Upper lobe of left lung (tissue), 6 donors: Measurements from ENCODE around the gene LAMA2. TPM values are rescaled to one million over a fixed set of nuclear protein-coding genes. Genes with fewer than 3 reads are reported as not detected.
A peak's percentile ranks its signal among the peaks of the same experiment; 100 is the strongest.

ENCODE experiments used
- ATAC-seq, 2 donors: fragments of 200-7000 bp; cut with Tn5 transposase; one replicate each; pipeline ENCODE4 v1.9.1; 2022; ENCODE audit warnings: mild to moderate bottlenecking in 2 of 2, moderate library complexity in 2 of 2; ENCODE audit not compliant: low FRiP score in 2 of 2
- DNase-seq, 2 donors: peaks; one replicate each; pipeline ENCODE4 v3.0.0-alpha.2; 2019 to 2020
- H3K27ac ChIP-seq, 4 donors: fragments of 200-600 bp; sonication (generic); one replicate each; pipeline ENCODE4 v1.5.1; 2016 to 2019
- H3K27me3 ChIP-seq, 4 donors: fragments of 200-600 bp; sonication (generic); one replicate each; pipeline ENCODE4 v1.5.1; 2017 to 2019
- H3K36me3 ChIP-seq, 4 donors: fragments of 200-600 bp; sonication (generic); one replicate each; pipeline ENCODE4 v1.5.1; 2016 to 2019
- H3K4me1 ChIP-seq, 4 donors: fragments of 200-600 bp; sonication (generic); one replicate each; pipeline ENCODE4 v1.5.1; 2018 to 2019
- H3K4me3 ChIP-seq, 4 donors: fragments of 200-600 bp; sonication (generic); one replicate each; pipeline ENCODE4 v1.5.1; 2017 to 2019; ENCODE audit warnings: mild to moderate bottlenecking in 2 of 4, moderate library complexity in 1 of 4
- H3K9me3 ChIP-seq, 4 donors: fragments of 200-600 bp; sonication (generic); one replicate each; pipeline ENCODE4 v1.5.1; 2018 to 2019
- CTCF ChIP-seq, 6 experiments: fragments of 450-650 bp in 4 of 6; fragments of 200-600 bp in 2 of 6; sonication (generic) in 2 of 6; IDR thresholded peaks; one replicate each; pipeline ENCODE4 v1.5.1; 2016 to 2019; ENCODE audit warnings: antibody characterized with exemption in 6 of 6
- EP300 ChIP-seq, 4 donors: sonication (generic); formaldehyde crosslinking; IDR thresholded peaks; one replicate each; pipeline ENCODE4 v1.5.1; 2017; ENCODE audit warnings: antibody characterized with exemption in 4 of 4, control low read depth in 2 of 4
- POLR2A ChIP-seq, 4 donors: fragments of 450-650 bp; IDR thresholded peaks; one replicate each; pipeline ENCODE4 v1.5.1; 2016 to 2017; ENCODE audit warnings: antibody characterized with exemption in 4 of 4, mild to moderate bottlenecking in 2 of 4
- POLR2AphosphoS5 ChIP-seq, 2 donors: sonication (generic); formaldehyde crosslinking; IDR thresholded peaks; one replicate each; pipeline ENCODE4 v1.5.1; 2017; ENCODE audit warnings: antibody characterized with exemption in 2 of 2
- WGBS, 2 donors: methylation state at CpG; one replicate each; pipeline ENCODE4 v1.1.5; 2017 to 2018; 5-methylcytosine and 5-hydroxymethylcytosine counted together
- total RNA-seq, 6 donors: library from RNA; depleted of rRNA in 4 of 6; stranded (reverse); fragments of >200 nt in 4 of 6; gene quantifications; one replicate each; pipeline versions ENCODE4 v1.1.0 to v1.2.1, GENCODE V29; 2016 to 2021
- donor health status: DM: no; HTN: no; CAD: no; lungs with moderate emphysema.
- donor health status: DM: no; HTN: yes; CAD: no; lungs with severe emphysema.

Gene LAMA2
- total RNA-seq, 6 donors from 2014 or later = 41.9 to 82.8 (median 62.4) TPM

- Histone ChIP-seq H3K27me3 (no peaks in the 10 kb centered on the region), H3K9me3 (no peaks in the 10 kb centered on the region), H3K36me3 (no peaks in the 10 kb centered on the region), H3K4me1 (no peaks in the 10 kb centered on the region), H3K4me3 (no peak overlapping the region), H3K27ac (no peak overlapping the region)
- DNase-seq = no peak
- TF ChIP-seq POLR2A (IDR thresholded peaks at IDR 0.05) (no peak), POLR2AphosphoS5 (IDR thresholded peaks at IDR 0.05) (no peak), CTCF (IDR thresholded peaks at IDR 0.05) (no peak), EP300 (IDR thresholded peaks at IDR 0.05) (no peak)
- 46 to 51% methylated on average over 8 of the region's 8 CpGs for WGBS, 2 donors
- ATAC-seq = peak in 1 of 2 donors; percentile 28
Observed at GRCh38 chr6:129440691-129441090, 557.8 kb downstream of the LAMA2 start.

GRCh38 chr6:129444683-129445082 lies 561.7 kb downstream of the LAMA2 start:
- 76 to 84% methylated on average over 3 of the region's 3 CpGs for WGBS, 2 donors
- Histone ChIP-seq H3K36me3 (no peaks in the 10 kb centered on the region), H3K4me3 (no peak overlapping the region), H3K27ac (no peak overlapping the region), H3K4me1 (no peaks in the 10 kb centered on the region), H3K9me3 (no peaks in the 10 kb centered on the region), H3K27me3 (no peaks in the 10 kb centered on the region)
- ATAC-seq = no peak
- no peak for DNase-seq
- no peak for TF ChIP-seq CTCF (IDR thresholded peaks at IDR 0.05)
- no peak for TF ChIP-seq POLR2AphosphoS5 (IDR thresholded peaks at IDR 0.05)
- TF ChIP-seq EP300 (IDR thresholded peaks at IDR 0.05) = no peak
- no peak for TF ChIP-seq POLR2A (IDR thresholded peaks at IDR 0.05)

- H3K4me1 ChIP-seq = no peaks in the 10 kb centered on the region
- H3K36me3 ChIP-seq = no peaks in the 10 kb centered on the region
- no peak overlapping the region for H3K27ac ChIP-seq
- H3K9me3 ChIP-seq = no peaks in the 10 kb centered on the region
- no peaks in the 10 kb centered on the region for H3K27me3 ChIP-seq
- DNase-seq = no peak
- H3K4me3 ChIP-seq = no peak overlapping the region
- 74 to 78% methylated on average over 6 to 7 of the region's 7 CpGs for WGBS, 2 donors
- TF ChIP-seq POLR2A (IDR thresholded peaks at IDR 0.05) (no peak), POLR2AphosphoS5 (IDR thresholded peaks at IDR 0.05) (no peak), EP300 (IDR thresholded peaks at IDR 0.05) (no peak), CTCF (IDR thresholded peaks at IDR 0.05) (no peak)
- no peak for ATAC-seq
Observed at GRCh38 chr6:129446272-129447197, 563.6 kb downstream of the LAMA2 start.

- H3K27me3 ChIP-seq = no peaks in the 10 kb centered on the region
- no peaks in the 10 kb centered on the region for H3K9me3 ChIP-seq
- ATAC-seq (no peak), DNase-seq (no peak)
- 77 to 92% methylated on average over 3 of the region's 3 CpGs for WGBS, 2 donors
- H3K36me3 ChIP-seq = no peaks in the 10 kb centered on the region
- H3K4me3 ChIP-seq = no peak overlapping the region
- H3K4me1 ChIP-seq = no peaks in the 10 kb centered on the region
- H3K27ac ChIP-seq = no peak overlapping the region
- TF ChIP-seq CTCF (IDR thresholded peaks at IDR 0.05) = no peak
Observed at GRCh38 chr6:129447198-129447565, 564.2 kb downstream of the LAMA2 start.

- H3K4me3 ChIP-seq = no peak overlapping the region
- H3K36me3 ChIP-seq = no peaks in the 10 kb centered on the region
- H3K9me3 ChIP-seq = no peaks in the 10 kb centered on the region
- TF ChIP-seq CTCF (IDR thresholded peaks at IDR 0.05) = no peak
- TF ChIP-seq POLR2A (IDR thresholded peaks at IDR 0.05) = no peak
- TF ChIP-seq EP300 (IDR thresholded peaks at IDR 0.05) = no peak
- no peak for TF ChIP-seq POLR2AphosphoS5 (IDR thresholded peaks at IDR 0.05)
- H3K27ac ChIP-seq = no peak overlapping the region
- no peaks in the 10 kb centered on the region for H3K27me3 ChIP-seq
- ATAC-seq (no peak), DNase-seq (no peak)
- no peaks in the 10 kb centered on the region for H3K4me1 ChIP-seq
Observed at GRCh38 chr6:129448965-129449364, 566.0 kb downstream of the LAMA2 start.
